Measurements from ENCODE around the gene CARHSP1.

- TF ChIP-seq CTCF (IDR thresholded peaks at IDR 0.05 in 2 of 3, conservative IDR thresholded peaks at IDR 0.05 in 1 of 3; ENCODE audit: insufficient read depth in 2 of 3, low read depth in 1 of 3, low read length in 3 of 3) (no peak), CEBPZ (IDR thresholded peaks at IDR 0.05; ENCODE audit: borderline replicate concordance, low read depth, low read length) (no peak), CEBPG (CRISPR knock-in tag; IDR thresholded peaks at IDR 0.05) (no peak), CEBPG (tag; conservative IDR thresholded peaks at IDR 0.05 in 1 of 2, IDR thresholded peaks at IDR 0.05 in 1 of 2) (no peak)
Observed at GRCh38 chr16:8812162-8812843, 56.5 kb downstream of the CARHSP1 start.

All from K562 (cell line).